Measurements from ENCODE around the gene PITRM1. TPM values are rescaled to one million over a fixed set of nuclear protein-coding genes. Genes with fewer than 3 reads are reported as not detected.
A peak's percentile ranks its signal among the peaks of the same experiment; 100 is the strongest.

The PITRM1 gene
- total RNA-seq, 1 experiment from 2014 or later, result 40.7 TPM

DNA sequence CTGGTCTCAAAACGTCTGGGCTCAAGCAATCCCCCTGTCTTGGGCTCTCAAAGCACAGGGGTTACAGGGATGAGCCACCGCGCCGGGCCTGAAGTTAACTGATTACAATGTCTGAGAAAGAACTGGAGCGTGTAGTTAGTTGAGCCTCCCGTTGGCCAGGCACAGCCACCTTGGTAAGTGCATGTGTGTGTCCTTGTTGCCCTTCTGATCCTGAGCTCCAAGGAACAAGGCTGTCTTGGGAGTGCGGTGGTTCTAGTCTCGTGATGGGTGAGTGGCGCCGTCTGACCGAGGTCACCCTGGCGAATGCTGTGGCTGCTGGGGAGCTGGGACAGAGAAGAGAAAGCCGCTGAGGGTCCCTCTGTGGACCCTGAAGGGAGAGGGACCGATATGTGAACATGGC, 50.5 kb downstream of the PITRM1 start (continued):
- TF ChIP-seq CDX4 (CRISPR knock-in tag; IDR thresholded peaks at IDR 0.05; ENCODE audit: borderline replicate concordance) (no peak), TCF7 (CRISPR knock-in tag; IDR thresholded peaks at IDR 0.05; ENCODE audit: low read depth) (no peak)

GRCh38 chr10:3119796-3120459, 52.7 kb downstream of the PITRM1 start:
- Mint-ChIP-seq H3K27me3 (ENCODE audit: low read depth) (no peaks in the 10 kb centered on the region), H3K27ac (no peak overlapping the region), H3K4me3 (no peak overlapping the region), H3K36me3 (peaks cover 66% of the 10 kb centered on the region), H3K9me3 (no peaks in the 10 kb centered on the region), H3K4me1 (no peaks in the 10 kb centered on the region)
- peak; percentile 84 for ATAC-seq
- CTCF ChIA-PET, result interaction anchor here (0.6 to 1.0 kb wide), 4 partner anchors 14 to 53 kb away, joined by 3 to 5 read pairs (median 4); no protein-coding TSS in a partner anchor
- DNase-seq (ENCODE audit: low spot score), result peak; percentile 34
- POLR2A ChIA-PET, result no interaction called here
- TF ChIP-seq, protein P1, sequence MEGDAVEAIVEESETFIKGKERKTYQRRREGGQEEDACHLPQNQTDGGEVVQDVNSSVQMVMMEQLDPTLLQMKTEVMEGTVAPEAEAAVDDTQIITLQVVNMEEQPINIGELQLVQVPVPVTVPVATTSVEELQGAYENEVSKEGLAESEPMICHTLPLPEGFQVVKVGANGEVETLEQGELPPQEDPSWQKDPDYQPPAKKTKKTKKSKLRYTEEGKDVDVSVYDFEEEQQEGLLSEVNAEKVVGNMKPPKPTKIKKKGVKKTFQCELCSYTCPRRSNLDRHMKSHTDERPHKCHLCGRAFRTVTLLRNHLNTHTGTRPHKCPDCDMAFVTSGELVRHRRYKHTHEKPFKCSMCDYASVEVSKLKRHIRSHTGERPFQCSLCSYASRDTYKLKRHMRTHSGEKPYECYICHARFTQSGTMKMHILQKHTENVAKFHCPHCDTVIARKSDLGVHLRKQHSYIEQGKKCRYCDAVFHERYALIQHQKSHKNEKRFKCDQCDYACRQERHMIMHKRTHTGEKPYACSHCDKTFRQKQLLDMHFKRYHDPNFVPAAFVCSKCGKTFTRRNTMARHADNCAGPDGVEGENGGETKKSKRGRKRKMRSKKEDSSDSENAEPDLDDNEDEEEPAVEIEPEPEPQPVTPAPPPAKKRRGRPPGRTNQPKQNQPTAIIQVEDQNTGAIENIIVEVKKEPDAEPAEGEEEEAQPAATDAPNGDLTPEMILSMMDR (IDR thresholded peaks at IDR 0.05), result peak; percentile 30; the same call in 1 of the 2 replicates
- TF ChIP-seq NR1H2 (CRISPR knock-in tag; IDR thresholded peaks at IDR 0.05), result no peak
- TF ChIP-seq JUN (CRISPR knock-in tag; IDR thresholded peaks at IDR 0.05), result no peak
- TF ChIP-seq SOX15 (CRISPR knock-in tag; IDR thresholded peaks at IDR 0.05), result no peak
- no peak for TF ChIP-seq GTF2I (CRISPR knock-in tag; conservative IDR thresholded peaks at IDR 0.05)

DNA sequence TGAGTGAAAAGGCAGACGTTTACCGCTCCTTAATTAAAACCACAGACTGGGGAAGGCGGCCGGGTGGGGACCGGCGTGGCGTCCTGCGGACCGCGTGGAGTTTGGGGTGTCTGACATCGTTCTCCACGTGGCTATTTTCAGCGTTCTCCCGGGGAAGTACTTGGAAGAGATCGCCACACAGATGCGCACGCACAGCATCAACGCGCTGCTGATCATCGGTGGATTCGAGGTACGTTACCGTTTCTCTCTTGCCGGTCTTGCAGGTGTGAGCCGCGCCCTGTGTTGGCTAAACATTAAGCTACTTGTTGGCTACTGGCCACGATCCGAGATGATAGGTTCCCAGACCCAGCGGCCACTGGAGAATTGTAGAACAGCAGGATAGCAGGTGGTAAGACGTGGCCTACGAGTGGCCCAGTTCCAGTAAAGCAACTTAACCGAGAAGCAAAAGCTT, 53.9 kb downstream of the PITRM1 start:
- CTCF ChIA-PET, result no interaction called here
- no peaks in the 10 kb centered on the region for H3K27me3 Mint-ChIP-seq (ENCODE audit: low read depth)

More for the DNA sequence above, 53.9 kb downstream of the PITRM1 start:
- no peak overlapping the region for H3K4me3 Mint-ChIP-seq
- H3K27ac Mint-ChIP-seq, result no peak overlapping the region
- POLR2A ChIA-PET, result no interaction called here
- no peaks in the 10 kb centered on the region for H3K9me3 Mint-ChIP-seq
- DNase-seq (ENCODE audit: low spot score), result no peak
- H3K4me1 Mint-ChIP-seq, result no peaks in the 10 kb centered on the region
- peaks cover 77% of the 10 kb centered on the region for H3K36me3 Mint-ChIP-seq
- no peak for ATAC-seq
- TF ChIP-seq E2F5 (CRISPR knock-in tag; IDR thresholded peaks at IDR 0.05), result no peak
- TF ChIP-seq ELF4 (CRISPR knock-in tag; IDR thresholded peaks at IDR 0.05; ENCODE audit: low read depth), result no peak
- TF ChIP-seq CREM (CRISPR knock-in tag; IDR thresholded peaks at IDR 0.05), result no peak
- TF ChIP-seq ZNF317 (CRISPR knock-in tag; IDR thresholded peaks at IDR 0.05; ENCODE audit: borderline replicate concordance, low read depth), result no peak
- TF ChIP-seq ETV6 (CRISPR knock-in tag; IDR thresholded peaks at IDR 0.05), result no peak
- TF ChIP-seq NR2C2 (CRISPR knock-in tag; IDR thresholded peaks at IDR 0.05), result no peak
- TF ChIP-seq, protein P2, sequence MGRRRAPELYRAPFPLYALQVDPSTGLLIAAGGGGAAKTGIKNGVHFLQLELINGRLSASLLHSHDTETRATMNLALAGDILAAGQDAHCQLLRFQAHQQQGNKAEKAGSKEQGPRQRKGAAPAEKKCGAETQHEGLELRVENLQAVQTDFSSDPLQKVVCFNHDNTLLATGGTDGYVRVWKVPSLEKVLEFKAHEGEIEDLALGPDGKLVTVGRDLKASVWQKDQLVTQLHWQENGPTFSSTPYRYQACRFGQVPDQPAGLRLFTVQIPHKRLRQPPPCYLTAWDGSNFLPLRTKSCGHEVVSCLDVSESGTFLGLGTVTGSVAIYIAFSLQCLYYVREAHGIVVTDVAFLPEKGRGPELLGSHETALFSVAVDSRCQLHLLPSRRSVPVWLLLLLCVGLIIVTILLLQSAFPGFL (CRISPR knock-in tag; IDR thresholded peaks at IDR 0.05; ENCODE audit: borderline replicate concordance), result no peak
- no peak for TF ChIP-seq ZNF263 (CRISPR knock-in tag; IDR thresholded peaks at IDR 0.05; ENCODE audit: low read depth)
- TF ChIP-seq ZNF138 (CRISPR knock-in tag; conservative IDR thresholded peaks at IDR 0.05), result no peak
- TF ChIP-seq, protein P3, sequence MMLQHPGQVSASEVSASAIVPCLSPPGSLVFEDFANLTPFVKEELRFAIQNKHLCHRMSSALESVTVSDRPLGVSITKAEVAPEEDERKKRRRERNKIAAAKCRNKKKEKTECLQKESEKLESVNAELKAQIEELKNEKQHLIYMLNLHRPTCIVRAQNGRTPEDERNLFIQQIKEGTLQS (CRISPR knock-in tag; conservative IDR thresholded peaks at IDR 0.05), result no peak
- TF ChIP-seq MYBL2 (CRISPR knock-in tag; IDR thresholded peaks at IDR 0.05), result no peak
- TF ChIP-seq SOX15 (CRISPR knock-in tag; IDR thresholded peaks at IDR 0.05), result no peak
- TF ChIP-seq TP53 (CRISPR knock-in tag; IDR thresholded peaks at IDR 0.05), result no peak
- TF ChIP-seq NR3C1 (CRISPR knock-in tag; conservative IDR thresholded peaks at IDR 0.05; ENCODE audit: low read depth), result no peak
- no peak for TF ChIP-seq OVOL2 (CRISPR knock-in tag; IDR thresholded peaks at IDR 0.05; ENCODE audit: borderline replicate concordance)
- TF ChIP-seq FOXP1 (CRISPR knock-in tag; IDR thresholded peaks at IDR 0.05; ENCODE audit: borderline replicate concordance), result no peak
- TF ChIP-seq, protein P4, sequence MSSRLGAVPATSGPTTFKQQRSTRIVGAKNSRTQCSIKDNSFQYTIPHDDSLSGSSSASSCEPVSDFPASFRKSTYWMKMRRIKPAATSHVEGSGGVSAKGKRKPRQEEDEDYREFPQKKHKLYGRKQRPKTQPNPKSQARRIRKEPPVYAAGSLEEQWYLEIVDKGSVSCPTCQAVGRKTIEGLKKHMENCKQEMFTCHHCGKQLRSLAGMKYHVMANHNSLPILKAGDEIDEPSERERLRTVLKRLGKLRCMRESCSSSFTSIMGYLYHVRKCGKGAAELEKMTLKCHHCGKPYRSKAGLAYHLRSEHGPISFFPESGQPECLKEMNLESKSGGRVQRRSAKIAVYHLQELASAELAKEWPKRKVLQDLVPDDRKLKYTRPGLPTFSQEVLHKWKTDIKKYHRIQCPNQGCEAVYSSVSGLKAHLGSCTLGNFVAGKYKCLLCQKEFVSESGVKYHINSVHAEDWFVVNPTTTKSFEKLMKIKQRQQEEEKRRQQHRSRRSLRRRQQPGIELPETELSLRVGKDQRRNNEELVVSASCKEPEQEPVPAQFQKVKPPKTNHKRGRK (CRISPR knock-in tag; IDR thresholded peaks at IDR 0.05; ENCODE audit: borderline replicate concordance), result no peak
